22Rv1 (cell line): Measurements from ENCODE around the gene EVA1A.

ENCODE experiments used
- ZFX ChIP-seq: fragments of 450-650 bp; IDR thresholded peaks from 2 replicates; pipeline ENCODE4 v1.6.1; 2017; ENCODE audit warnings: antibody characterized with exemption, borderline replicate concordance
- TF ChIP-seq, protein P1 (sequence below): fragments of 450-650 bp; IDR thresholded peaks from 2 replicates; pipeline ENCODE4 v1.5.1; 2017; ENCODE audit warnings: mild to moderate bottlenecking

DNA sequence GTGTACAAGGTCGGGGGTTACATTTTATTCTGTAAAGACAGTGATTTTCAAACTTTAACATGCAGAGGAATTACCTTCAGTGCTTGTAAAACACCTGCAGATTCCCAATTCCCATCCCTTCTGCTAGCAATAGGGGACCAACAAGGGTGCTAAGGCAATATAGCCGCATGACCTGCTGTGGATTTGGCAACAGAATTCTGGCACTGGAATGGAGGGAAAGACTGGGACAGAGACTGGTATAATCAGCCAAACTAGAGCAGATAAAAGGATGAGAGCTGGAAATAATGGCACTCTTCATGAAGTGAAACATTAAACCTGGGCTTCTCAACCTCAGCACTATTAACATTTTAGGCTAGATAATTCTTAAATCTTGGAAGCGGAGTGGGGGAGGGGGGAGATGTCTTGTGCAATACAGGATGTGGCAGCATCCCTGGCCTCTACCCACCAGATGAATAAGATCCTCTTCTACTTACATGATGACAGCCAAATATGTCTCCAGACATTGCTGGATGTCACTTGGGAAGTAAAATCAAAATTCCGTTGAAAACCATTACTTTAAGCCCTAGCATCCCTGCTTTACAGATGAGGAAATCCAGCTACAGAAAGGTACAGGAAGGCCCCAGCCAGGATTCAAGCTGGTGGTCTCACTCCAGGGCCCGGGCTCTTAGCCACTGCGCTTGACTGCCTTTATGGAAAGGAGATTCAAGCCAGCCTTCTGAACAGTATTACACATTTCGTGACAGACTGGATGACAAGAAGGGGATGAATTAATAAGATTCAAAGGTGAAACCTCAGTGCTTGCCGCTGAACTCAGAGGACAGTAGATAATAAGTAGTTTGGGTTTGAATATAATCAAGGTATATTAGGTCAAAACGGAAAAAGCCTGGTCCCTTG is 1.7 kb downstream of the EVA1A start:
- TF ChIP-seq, protein P1, sequence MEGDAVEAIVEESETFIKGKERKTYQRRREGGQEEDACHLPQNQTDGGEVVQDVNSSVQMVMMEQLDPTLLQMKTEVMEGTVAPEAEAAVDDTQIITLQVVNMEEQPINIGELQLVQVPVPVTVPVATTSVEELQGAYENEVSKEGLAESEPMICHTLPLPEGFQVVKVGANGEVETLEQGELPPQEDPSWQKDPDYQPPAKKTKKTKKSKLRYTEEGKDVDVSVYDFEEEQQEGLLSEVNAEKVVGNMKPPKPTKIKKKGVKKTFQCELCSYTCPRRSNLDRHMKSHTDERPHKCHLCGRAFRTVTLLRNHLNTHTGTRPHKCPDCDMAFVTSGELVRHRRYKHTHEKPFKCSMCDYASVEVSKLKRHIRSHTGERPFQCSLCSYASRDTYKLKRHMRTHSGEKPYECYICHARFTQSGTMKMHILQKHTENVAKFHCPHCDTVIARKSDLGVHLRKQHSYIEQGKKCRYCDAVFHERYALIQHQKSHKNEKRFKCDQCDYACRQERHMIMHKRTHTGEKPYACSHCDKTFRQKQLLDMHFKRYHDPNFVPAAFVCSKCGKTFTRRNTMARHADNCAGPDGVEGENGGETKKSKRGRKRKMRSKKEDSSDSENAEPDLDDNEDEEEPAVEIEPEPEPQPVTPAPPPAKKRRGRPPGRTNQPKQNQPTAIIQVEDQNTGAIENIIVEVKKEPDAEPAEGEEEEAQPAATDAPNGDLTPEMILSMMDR = no peak
- TF ChIP-seq ZFX = no peak
